ENCODE measurements around the gene KISS1.

DNA sequence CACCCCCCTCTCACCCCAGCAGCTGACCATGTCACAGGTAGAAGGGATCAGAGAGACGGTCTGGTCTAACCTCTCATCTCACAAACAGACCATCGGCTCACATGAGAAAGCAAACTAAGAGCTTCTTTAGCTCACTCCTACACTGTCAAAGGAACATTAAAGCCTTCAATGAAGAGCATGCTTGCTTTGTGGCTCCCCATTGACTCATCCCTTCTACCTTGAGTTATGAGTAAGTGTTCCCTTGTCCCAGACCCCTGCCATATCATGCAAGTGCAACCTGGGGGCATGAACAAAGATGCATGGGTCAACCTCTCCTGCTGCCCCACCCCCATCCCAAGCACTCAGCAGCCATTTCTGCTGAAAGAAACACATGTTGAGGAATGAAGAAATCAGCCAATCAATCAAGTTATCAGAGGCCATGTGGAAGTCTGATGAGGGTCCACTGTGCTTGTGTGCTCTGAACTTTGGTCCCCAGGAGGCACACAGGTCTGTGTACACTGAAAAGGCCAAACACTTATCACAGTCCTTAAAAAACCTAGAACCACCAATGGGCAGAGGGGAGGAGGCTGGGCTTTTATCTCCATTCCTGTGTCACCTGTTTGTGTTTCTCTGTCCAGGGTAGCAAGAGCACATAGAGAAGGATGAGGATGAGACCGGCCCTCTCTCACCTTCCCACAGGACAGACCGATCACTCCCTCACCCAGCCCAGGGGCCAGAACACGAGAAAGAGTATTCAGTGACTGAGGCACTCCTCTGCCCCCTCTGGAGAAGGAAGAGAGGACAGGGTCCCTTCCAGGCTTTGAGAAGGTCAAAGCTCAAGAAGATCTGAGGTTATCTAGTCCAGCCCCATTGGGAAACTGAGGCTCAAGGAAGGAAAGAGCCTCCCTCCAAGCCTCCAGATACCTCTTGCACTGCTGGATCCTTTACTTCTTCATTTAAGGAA, 54.0 kb downstream of the KISS1 start:
- TF ChIP-seq CTCF (IDR thresholded peaks at IDR 0.05) (no peak), SIN3A (IDR thresholded peaks at IDR 0.05; ENCODE audit: borderline replicate concordance, insufficient read depth, low read depth, low read length) (no peak), POLR2AphosphoS5 (IDR thresholded peaks at IDR 0.05; ENCODE audit: low read depth, low read length) (no peak)
- TF ChIP-seq, protein P1, sequence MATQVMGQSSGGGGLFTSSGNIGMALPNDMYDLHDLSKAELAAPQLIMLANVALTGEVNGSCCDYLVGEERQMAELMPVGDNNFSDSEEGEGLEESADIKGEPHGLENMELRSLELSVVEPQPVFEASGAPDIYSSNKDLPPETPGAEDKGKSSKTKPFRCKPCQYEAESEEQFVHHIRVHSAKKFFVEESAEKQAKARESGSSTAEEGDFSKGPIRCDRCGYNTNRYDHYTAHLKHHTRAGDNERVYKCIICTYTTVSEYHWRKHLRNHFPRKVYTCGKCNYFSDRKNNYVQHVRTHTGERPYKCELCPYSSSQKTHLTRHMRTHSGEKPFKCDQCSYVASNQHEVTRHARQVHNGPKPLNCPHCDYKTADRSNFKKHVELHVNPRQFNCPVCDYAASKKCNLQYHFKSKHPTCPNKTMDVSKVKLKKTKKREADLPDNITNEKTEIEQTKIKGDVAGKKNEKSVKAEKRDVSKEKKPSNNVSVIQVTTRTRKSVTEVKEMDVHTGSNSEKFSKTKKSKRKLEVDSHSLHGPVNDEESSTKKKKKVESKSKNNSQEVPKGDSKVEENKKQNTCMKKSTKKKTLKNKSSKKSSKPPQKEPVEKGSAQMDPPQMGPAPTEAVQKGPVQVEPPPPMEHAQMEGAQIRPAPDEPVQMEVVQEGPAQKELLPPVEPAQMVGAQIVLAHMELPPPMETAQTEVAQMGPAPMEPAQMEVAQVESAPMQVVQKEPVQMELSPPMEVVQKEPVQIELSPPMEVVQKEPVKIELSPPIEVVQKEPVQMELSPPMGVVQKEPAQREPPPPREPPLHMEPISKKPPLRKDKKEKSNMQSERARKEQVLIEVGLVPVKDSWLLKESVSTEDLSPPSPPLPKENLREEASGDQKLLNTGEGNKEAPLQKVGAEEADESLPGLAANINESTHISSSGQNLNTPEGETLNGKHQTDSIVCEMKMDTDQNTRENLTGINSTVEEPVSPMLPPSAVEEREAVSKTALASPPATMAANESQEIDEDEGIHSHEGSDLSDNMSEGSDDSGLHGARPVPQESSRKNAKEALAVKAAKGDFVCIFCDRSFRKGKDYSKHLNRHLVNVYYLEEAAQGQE (IDR thresholded peaks at IDR 0.05; ENCODE audit: insufficient read depth in 1 of 2, low read depth in 2 of 2, low read length in 1 of 2), result no peak

Data from Panc1 (cell line).